ENCODE data around the gene SLCO3A1.
A peak's percentile ranks its signal among the peaks of the same experiment; 100 is the strongest.

SLCO3A1 gene

GRCh38 chr15:91995146-91995545, 141.6 kb downstream of the SLCO3A1 start:
- WGBS (ENCODE audit: extremely low coverage, insufficient coverage, low lambda C conversion rate): no CpG with 5 or more reads among the region's 3 CpGs
- no peak overlapping the region for H4K5ac ChIP-seq (ENCODE audit: low read length)
- no peak overlapping the region for H3K27ac ChIP-seq (ENCODE audit: low read depth, low read length)
- H3K23ac ChIP-seq (ENCODE audit: low read length): no peak overlapping the region
- no peak overlapping the region for H3K4me2 ChIP-seq (ENCODE audit: low read length)
- DNase-seq: no peak
- no peaks in the 10 kb centered on the region for H3K27me3 ChIP-seq (ENCODE audit: insufficient read depth, low read length, poor library complexity)
- no peak overlapping the region for H2BK15ac ChIP-seq (replicated peaks; ENCODE audit: low read depth)
- H2BK120ac ChIP-seq (ENCODE audit: low read depth, low read length): no peak overlapping the region
- no peak overlapping the region for H2BK5ac ChIP-seq (ENCODE audit: low read length)
- H3K4me1 ChIP-seq (ENCODE audit: control insufficient read depth, low read depth, low read length): no peaks in the 10 kb centered on the region
- no peak overlapping the region for H3K4me3 ChIP-seq (ENCODE audit: low read length)
- no peak overlapping the region for H4K8ac ChIP-seq (ENCODE audit: low read depth, low read length)
- H3K18ac ChIP-seq (ENCODE audit: low read length): no peak overlapping the region
- no peak overlapping the region for H3K4ac ChIP-seq (ENCODE audit: low read depth, low read length)
- no peak overlapping the region for H3K56ac ChIP-seq (ENCODE audit: low read length)
- no peaks in the 10 kb centered on the region for H3K79me2 ChIP-seq (ENCODE audit: control insufficient read depth, insufficient read depth, low read length)
- no peak overlapping the region for H3K9ac ChIP-seq (ENCODE audit: low read length)
- H3K79me1 ChIP-seq (ENCODE audit: low read length): no peaks in the 10 kb centered on the region
- H2AK5ac ChIP-seq (ENCODE audit: low read length): no peak overlapping the region
- no peaks in the 10 kb centered on the region for H3K36me3 ChIP-seq (ENCODE audit: control insufficient read depth, insufficient read depth, low read length)

- Histone ChIP-seq H3K9ac (ENCODE audit: low read length) (no peak overlapping the region), H3K36me3 (ENCODE audit: control insufficient read depth, insufficient read depth, low read length) (no peaks in the 10 kb centered on the region), H3K18ac (ENCODE audit: low read length) (no peak overlapping the region), H3K4me2 (ENCODE audit: low read length) (no peak overlapping the region), H3K4me1 (ENCODE audit: control insufficient read depth, low read depth, low read length) (peaks cover 2% of the 10 kb centered on the region), H3K27ac (ENCODE audit: low read depth, low read length) (no peak overlapping the region), H3K27me3 (ENCODE audit: insufficient read depth, low read length, poor library complexity) (no peaks in the 10 kb centered on the region), H2BK15ac (replicated peaks; ENCODE audit: low read depth) (no peak overlapping the region), H3K56ac (ENCODE audit: low read length) (no peak overlapping the region), H3K23ac (ENCODE audit: low read length) (no peak overlapping the region), H3K79me2 (ENCODE audit: control insufficient read depth, insufficient read depth, low read length) (no peaks in the 10 kb centered on the region), H3K79me1 (ENCODE audit: low read length) (no peaks in the 10 kb centered on the region), H2AK5ac (ENCODE audit: low read length) (no peak overlapping the region), H3K4me3 (ENCODE audit: low read length) (no peak overlapping the region), H2BK120ac (ENCODE audit: low read depth, low read length) (no peak overlapping the region), H4K8ac (ENCODE audit: low read depth, low read length) (no peak overlapping the region), H4K5ac (ENCODE audit: low read length) (no peak overlapping the region), H3K4ac (ENCODE audit: low read depth, low read length) (no peak overlapping the region), H2BK5ac (ENCODE audit: low read length) (no peak overlapping the region)
- DNase-seq: no peak
- WGBS (ENCODE audit: extremely low coverage, insufficient coverage, low lambda C conversion rate): no CpG with 5 or more reads among the region's 2 CpGs
These were observed 143.7 kb downstream of the SLCO3A1 start for GRCh38 chr15:91997163-91997562.

GRCh38 chr15:92000709-92001108, 147.2 kb downstream of the SLCO3A1 start:
- Histone ChIP-seq H4K8ac (ENCODE audit: low read depth, low read length) (no peak overlapping the region), H2BK120ac (ENCODE audit: low read depth, low read length) (no peak overlapping the region), H3K27me3 (ENCODE audit: insufficient read depth, low read length, poor library complexity) (no peaks in the 10 kb centered on the region), H2AK5ac (ENCODE audit: low read length) (no peak overlapping the region), H3K56ac (ENCODE audit: low read length) (no peak overlapping the region), H2BK15ac (replicated peaks; ENCODE audit: low read depth) (no peak overlapping the region), H3K4ac (ENCODE audit: low read depth, low read length) (no peak overlapping the region), H2BK5ac (ENCODE audit: low read length) (no peak overlapping the region), H3K36me3 (ENCODE audit: control insufficient read depth, insufficient read depth, low read length) (no peaks in the 10 kb centered on the region), H3K27ac (ENCODE audit: low read depth, low read length) (no peak overlapping the region), H3K4me3 (ENCODE audit: low read length) (no peak overlapping the region), H3K4me2 (ENCODE audit: low read length) (no peak overlapping the region), H3K79me1 (ENCODE audit: low read length) (no peaks in the 10 kb centered on the region), H3K18ac (ENCODE audit: low read length) (no peak overlapping the region), H4K5ac (ENCODE audit: low read length) (no peak overlapping the region), H3K23ac (ENCODE audit: low read length) (no peak overlapping the region), H3K9ac (ENCODE audit: low read length) (no peak overlapping the region), H3K79me2 (ENCODE audit: control insufficient read depth, insufficient read depth, low read length) (no peaks in the 10 kb centered on the region), H3K4me1 (ENCODE audit: control insufficient read depth, low read depth, low read length) (peaks cover 2% of the 10 kb centered on the region)
- DNase-seq: no peak
- no CpG with 5 or more reads among the region's 6 CpGs for WGBS (ENCODE audit: extremely low coverage, insufficient coverage, low lambda C conversion rate)

- peak; percentile 46 for DNase-seq
- no peak overlapping the region for H3K9ac ChIP-seq (ENCODE audit: low read length)
- whole genome bisulfite sequencing (ENCODE audit: extremely low coverage, insufficient coverage, low lambda C conversion rate): no CpG with 5 or more reads among the region's 1 CpG
- peaks cover 2% of the 10 kb centered on the region for H3K4me1 ChIP-seq (ENCODE audit: control insufficient read depth, low read depth, low read length)
- no peak overlapping the region for H2AK5ac ChIP-seq (ENCODE audit: low read length)
- no peaks in the 10 kb centered on the region for H3K79me2 ChIP-seq (ENCODE audit: control insufficient read depth, insufficient read depth, low read length)
- no peaks in the 10 kb centered on the region for H3K36me3 ChIP-seq (ENCODE audit: control insufficient read depth, insufficient read depth, low read length)
- H3K18ac ChIP-seq (ENCODE audit: low read length): no peak overlapping the region
- no peaks in the 10 kb centered on the region for H3K27me3 ChIP-seq (ENCODE audit: insufficient read depth, low read length, poor library complexity)
- no peak overlapping the region for H3K27ac ChIP-seq (ENCODE audit: low read depth, low read length)
- no peak overlapping the region for H4K5ac ChIP-seq (ENCODE audit: low read length)
- no peaks in the 10 kb centered on the region for H3K79me1 ChIP-seq (ENCODE audit: low read length)
- no peak overlapping the region for H2BK120ac ChIP-seq (ENCODE audit: low read depth, low read length)
- H3K4ac ChIP-seq (ENCODE audit: low read depth, low read length): no peak overlapping the region
- H2BK5ac ChIP-seq (ENCODE audit: low read length): no peak overlapping the region
- no peak overlapping the region for H4K8ac ChIP-seq (ENCODE audit: low read depth, low read length)
- no peak overlapping the region for H3K4me3 ChIP-seq (ENCODE audit: low read length)
- no peak overlapping the region for H3K23ac ChIP-seq (ENCODE audit: low read length)
- H2BK15ac ChIP-seq (replicated peaks; ENCODE audit: low read depth): no peak overlapping the region
- H3K56ac ChIP-seq (ENCODE audit: low read length): no peak overlapping the region
- H3K4me2 ChIP-seq (ENCODE audit: low read length): no peak overlapping the region
These were observed 147.8 kb downstream of the SLCO3A1 start for GRCh38 chr15:92001307-92001706.

GRCh38 chr15:92002666-92003065, 149.2 kb downstream of the SLCO3A1 start:
- no CpG with 5 or more reads among the region's 4 CpGs for WGBS (ENCODE audit: extremely low coverage, insufficient coverage, low lambda C conversion rate)
- no peak for DNase-seq
- H3K79me2 ChIP-seq (ENCODE audit: control insufficient read depth, insufficient read depth, low read length): no peaks in the 10 kb centered on the region

GRCh38 chr15:92003515-92004067, 150.1 kb downstream of the SLCO3A1 start:
- H3K18ac ChIP-seq (ENCODE audit: low read length): no peak overlapping the region
- no peaks in the 10 kb centered on the region for H3K36me3 ChIP-seq (ENCODE audit: control insufficient read depth, insufficient read depth, low read length)
- H3K9ac ChIP-seq (ENCODE audit: low read length): no peak overlapping the region
- H2BK5ac ChIP-seq (ENCODE audit: low read length): no peak overlapping the region
- no peak for DNase-seq
- no peaks in the 10 kb centered on the region for H3K27me3 ChIP-seq (ENCODE audit: insufficient read depth, low read length, poor library complexity)
- H3K56ac ChIP-seq (ENCODE audit: low read length): no peak overlapping the region
- H2AK5ac ChIP-seq (ENCODE audit: low read length): no peak overlapping the region
- peaks cover 2% of the 10 kb centered on the region for H3K4me1 ChIP-seq (ENCODE audit: control insufficient read depth, low read depth, low read length)
- no peak overlapping the region for H3K23ac ChIP-seq (ENCODE audit: low read length)
- no peak overlapping the region for H2BK120ac ChIP-seq (ENCODE audit: low read depth, low read length)
- H3K4me3 ChIP-seq (ENCODE audit: low read length): no peak overlapping the region
- no peak overlapping the region for H3K4ac ChIP-seq (ENCODE audit: low read depth, low read length)
- H3K4me2 ChIP-seq (ENCODE audit: low read length): no peak overlapping the region
- H3K79me2 ChIP-seq (ENCODE audit: control insufficient read depth, insufficient read depth, low read length): no peaks in the 10 kb centered on the region
- H3K79me1 ChIP-seq (ENCODE audit: low read length): no peaks in the 10 kb centered on the region
- H4K8ac ChIP-seq (ENCODE audit: low read depth, low read length): no peak overlapping the region
- no CpG with 5 or more reads among the region's 9 CpGs for WGBS (ENCODE audit: extremely low coverage, insufficient coverage, low lambda C conversion rate)
- H2BK15ac ChIP-seq (replicated peaks; ENCODE audit: low read depth): no peak overlapping the region
- no peak overlapping the region for H4K5ac ChIP-seq (ENCODE audit: low read length)
- no peak overlapping the region for H3K27ac ChIP-seq (ENCODE audit: low read depth, low read length)

More at GRCh38 chr15:92002666-92003065, 149.2 kb downstream of the SLCO3A1 start:
- H2BK120ac ChIP-seq (ENCODE audit: low read depth, low read length): no peak overlapping the region
- H3K27ac ChIP-seq (ENCODE audit: low read depth, low read length): no peak overlapping the region
- H2BK5ac ChIP-seq (ENCODE audit: low read length): no peak overlapping the region
- H3K23ac ChIP-seq (ENCODE audit: low read length): no peak overlapping the region
- H3K4me1 ChIP-seq (ENCODE audit: control insufficient read depth, low read depth, low read length): peaks cover 2% of the 10 kb centered on the region
- no peak overlapping the region for H3K4me3 ChIP-seq (ENCODE audit: low read length)
- H2AK5ac ChIP-seq (ENCODE audit: low read length): no peak overlapping the region
- H3K9ac ChIP-seq (ENCODE audit: low read length): no peak overlapping the region
- H2BK15ac ChIP-seq (replicated peaks; ENCODE audit: low read depth): no peak overlapping the region
- H3K56ac ChIP-seq (ENCODE audit: low read length): no peak overlapping the region
- no peaks in the 10 kb centered on the region for H3K27me3 ChIP-seq (ENCODE audit: insufficient read depth, low read length, poor library complexity)
- H3K36me3 ChIP-seq (ENCODE audit: control insufficient read depth, insufficient read depth, low read length): no peaks in the 10 kb centered on the region
- no peaks in the 10 kb centered on the region for H3K79me1 ChIP-seq (ENCODE audit: low read length)
- no peak overlapping the region for H4K8ac ChIP-seq (ENCODE audit: low read depth, low read length)
- no peak overlapping the region for H3K4me2 ChIP-seq (ENCODE audit: low read length)
- H3K4ac ChIP-seq (ENCODE audit: low read depth, low read length): no peak overlapping the region
- H3K18ac ChIP-seq (ENCODE audit: low read length): no peak overlapping the region
- no peak overlapping the region for H4K5ac ChIP-seq (ENCODE audit: low read length)
